BE2C (cell line): Measurements from ENCODE around the gene PEX1.
A peak's percentile ranks its signal among the peaks of the same experiment; 100 is the strongest.
"Not testable (repeated sequence)": the region's sequence is repeated elsewhere in the genome, so short reads cannot be mapped to it uniquely, and the experiment has no call there.

Experiments
- DNase-seq: peaks from one replicate; pipeline ENCODE4 v3.0.0-alpha.2; 2020
- H3K27me3 ChIP-seq: fragments of 250-450 bp; sonication (Bioruptor Pico); 2 replicates; pipeline ENCODE4 v1.5.1; 2020; ENCODE audit warnings: mild to moderate bottlenecking
- H3K36me3 ChIP-seq: fragments of 250-450 bp; sonication (Bioruptor Pico); 2 replicates; pipeline ENCODE4 v1.5.1; 2020; ENCODE audit warnings: mild to moderate bottlenecking
- H3K4me1 ChIP-seq: fragments of 250-450 bp; sonication (Bioruptor Pico); 2 replicates; pipeline ENCODE4 v1.5.1; 2020
- H3K4me3 ChIP-seq: 2 replicates; pipeline ENCODE4 v1.5.1; 2011; ENCODE audit warnings: low read depth, low read length
- H3K9me3 ChIP-seq: fragments of 250-450 bp; sonication (Bioruptor Pico); 2 replicates; pipeline ENCODE4 v1.5.1; 2020
- TF ChIP-seq, protein P1 (sequence below): IDR thresholded peaks from 2 replicates; pipeline ENCODE4 v1.5.1; 2012; ENCODE audit warnings: mild to moderate bottlenecking, low read depth, low read length

The PEX1 gene

DNA sequence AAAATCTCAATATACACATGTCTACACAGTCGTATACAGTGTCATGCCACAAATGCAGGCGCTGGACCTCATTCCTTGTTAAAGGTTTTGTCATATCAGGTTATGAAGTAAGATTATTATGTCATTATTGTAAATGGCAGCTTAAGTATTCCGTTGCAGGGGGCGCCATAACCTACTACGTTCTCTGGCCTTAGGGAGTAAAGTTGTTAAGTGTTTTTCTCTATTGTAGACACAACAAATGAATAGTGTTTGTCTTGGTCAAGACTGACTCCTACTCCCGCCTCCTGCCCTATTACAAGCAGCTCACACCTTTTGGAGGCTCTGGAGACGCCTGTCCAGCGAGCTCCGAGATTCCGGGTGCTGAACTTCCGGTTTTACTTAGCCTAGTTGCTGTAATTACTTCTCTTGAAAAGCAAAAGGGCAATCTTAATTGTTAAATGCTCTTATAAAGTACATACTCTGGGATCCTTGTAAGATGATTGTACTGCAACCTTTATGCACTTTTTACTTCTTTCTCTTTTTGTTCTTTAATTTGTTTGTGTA lies 80.0 kb downstream of the PEX1 start:
- peak; percentile 31 for DNase-seq
- TF ChIP-seq, protein P1, sequence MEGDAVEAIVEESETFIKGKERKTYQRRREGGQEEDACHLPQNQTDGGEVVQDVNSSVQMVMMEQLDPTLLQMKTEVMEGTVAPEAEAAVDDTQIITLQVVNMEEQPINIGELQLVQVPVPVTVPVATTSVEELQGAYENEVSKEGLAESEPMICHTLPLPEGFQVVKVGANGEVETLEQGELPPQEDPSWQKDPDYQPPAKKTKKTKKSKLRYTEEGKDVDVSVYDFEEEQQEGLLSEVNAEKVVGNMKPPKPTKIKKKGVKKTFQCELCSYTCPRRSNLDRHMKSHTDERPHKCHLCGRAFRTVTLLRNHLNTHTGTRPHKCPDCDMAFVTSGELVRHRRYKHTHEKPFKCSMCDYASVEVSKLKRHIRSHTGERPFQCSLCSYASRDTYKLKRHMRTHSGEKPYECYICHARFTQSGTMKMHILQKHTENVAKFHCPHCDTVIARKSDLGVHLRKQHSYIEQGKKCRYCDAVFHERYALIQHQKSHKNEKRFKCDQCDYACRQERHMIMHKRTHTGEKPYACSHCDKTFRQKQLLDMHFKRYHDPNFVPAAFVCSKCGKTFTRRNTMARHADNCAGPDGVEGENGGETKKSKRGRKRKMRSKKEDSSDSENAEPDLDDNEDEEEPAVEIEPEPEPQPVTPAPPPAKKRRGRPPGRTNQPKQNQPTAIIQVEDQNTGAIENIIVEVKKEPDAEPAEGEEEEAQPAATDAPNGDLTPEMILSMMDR, result peak; percentile 61
- Histone ChIP-seq H3K9me3 (no peaks in the 10 kb centered on the region), H3K27me3 (no peaks in the 10 kb centered on the region), H3K4me3 (peak overlapping the region; percentile 89), H3K4me1 (no peaks in the 10 kb centered on the region), H3K36me3 (peaks cover 21% of the 10 kb centered on the region)

DNA sequence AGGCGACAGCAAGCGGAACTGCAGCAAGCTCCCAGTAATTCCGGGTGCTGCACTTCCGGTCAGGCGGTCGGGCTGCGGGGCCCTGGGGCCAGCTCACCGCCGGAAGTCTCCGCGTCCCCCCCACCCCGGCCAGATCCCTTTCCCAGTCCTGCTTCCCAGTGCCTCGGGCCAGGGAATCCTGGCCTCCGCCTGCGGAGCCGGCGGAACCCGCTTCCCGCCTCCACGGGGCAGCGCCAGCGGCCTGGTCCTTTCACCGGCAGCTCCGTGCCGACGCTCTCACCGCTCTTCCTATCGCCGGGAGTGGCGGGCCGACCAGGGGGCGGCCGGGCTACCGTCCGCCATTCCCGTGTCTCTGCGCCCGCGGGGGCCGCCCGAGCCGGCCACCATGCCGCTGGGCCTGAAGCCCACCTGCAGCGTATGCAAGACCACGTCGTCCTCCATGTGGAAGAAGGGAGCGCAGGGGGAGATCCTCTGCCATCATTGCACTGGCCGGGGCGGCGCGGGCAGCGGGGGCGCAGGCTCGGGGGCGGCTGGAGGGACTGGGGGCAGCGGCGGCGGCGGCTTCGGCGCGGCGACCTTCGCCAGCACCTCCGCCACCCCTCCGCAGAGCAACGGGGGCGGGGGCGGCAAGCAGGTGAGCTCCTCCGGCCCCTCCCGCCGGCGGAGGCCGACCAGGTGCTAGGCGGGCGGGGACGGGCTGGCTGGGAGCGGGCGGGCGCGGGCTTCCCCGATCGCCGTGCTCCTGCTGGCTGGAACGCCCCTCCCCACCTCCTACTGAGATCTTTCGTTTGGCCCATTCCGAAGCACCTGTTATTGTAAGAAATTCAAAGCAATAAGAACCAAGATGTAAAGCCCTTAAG lies 80.7 kb downstream of the PEX1 start, which contains the start of gene GATAD1:
TSS of gene GATAD1 (plus strand) at position 138 of the 860 bp plus-strand sequence. CDS start at position 386, 248 bp downstream.
- peaks cover 19% of the 10 kb centered on the region for H3K36me3 ChIP-seq
- peak within 1 kb of the TSS; percentile 89 for H3K4me3 ChIP-seq
- TF ChIP-seq, protein P1, result peak; percentile 89; the same call in 1 of the 2 replicates
- DNase-seq, result peak; percentile 94
- no peaks in the 10 kb centered on the region for H3K27me3 ChIP-seq
- no peaks in the 10 kb centered on the region for H3K4me1 ChIP-seq
- H3K9me3 ChIP-seq, result no peaks in the 10 kb centered on the region

DNA sequence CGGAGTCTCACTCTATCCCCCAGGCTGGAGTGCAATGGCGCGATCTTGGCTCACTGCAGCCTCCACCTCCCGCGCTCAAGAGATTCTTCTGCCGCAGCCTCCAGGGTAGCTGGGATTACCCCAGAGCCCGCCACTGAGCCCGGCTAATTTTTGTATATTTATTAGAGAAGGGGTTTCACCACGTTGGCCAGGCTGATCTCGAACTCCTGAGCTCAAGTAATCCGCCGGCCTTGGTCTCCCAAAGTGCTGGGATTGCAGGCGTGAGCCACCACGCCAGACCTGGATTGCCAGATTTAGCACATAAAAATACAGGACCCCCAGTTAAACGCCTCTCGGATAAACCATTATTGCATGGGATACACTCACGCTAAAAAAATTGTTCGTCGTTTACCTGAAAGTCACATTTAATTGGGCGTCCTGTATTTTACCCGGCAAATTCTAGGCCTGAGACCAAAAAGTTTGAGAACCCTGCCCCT lies 81.4 kb downstream of the PEX1 start:
- Histone ChIP-seq H3K4me1 (no peaks in the 10 kb centered on the region), H3K36me3 (peaks cover 13% of the 10 kb centered on the region), H3K4me3 (peak overlapping the region; percentile 89), H3K27me3 (no peaks in the 10 kb centered on the region), H3K9me3 (no peaks in the 10 kb centered on the region)
- TF ChIP-seq, protein P1, result no peak; the same call in 1 of the 2 replicates
- DNase-seq, result no peak

DNA sequence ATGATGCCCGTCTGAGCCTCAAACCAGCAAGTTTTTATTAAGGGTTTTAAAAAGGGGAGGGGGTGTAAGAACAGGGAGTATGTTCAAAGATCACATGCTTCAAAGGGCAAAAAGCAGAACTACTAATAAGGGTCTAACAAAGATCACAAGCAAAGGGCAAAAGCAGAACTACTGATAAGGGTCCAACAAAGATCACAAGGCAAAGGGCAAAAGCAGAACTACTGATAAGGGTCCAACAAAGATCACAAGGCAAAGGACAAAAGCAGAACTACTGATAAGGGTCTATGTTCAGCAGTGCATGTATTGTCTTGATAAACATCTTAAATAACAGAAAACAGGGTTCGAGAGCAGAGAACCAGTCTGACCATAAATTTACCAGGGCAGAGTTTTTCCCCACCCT lies 85.6 kb downstream of the PEX1 start:
- DNase-seq, H3K4me3 ChIP-seq, H3K4me1 ChIP-seq, H3K27me3 ChIP-seq, H3K36me3 ChIP-seq, H3K9me3 ChIP-seq: not testable (repeated sequence)

DNA sequence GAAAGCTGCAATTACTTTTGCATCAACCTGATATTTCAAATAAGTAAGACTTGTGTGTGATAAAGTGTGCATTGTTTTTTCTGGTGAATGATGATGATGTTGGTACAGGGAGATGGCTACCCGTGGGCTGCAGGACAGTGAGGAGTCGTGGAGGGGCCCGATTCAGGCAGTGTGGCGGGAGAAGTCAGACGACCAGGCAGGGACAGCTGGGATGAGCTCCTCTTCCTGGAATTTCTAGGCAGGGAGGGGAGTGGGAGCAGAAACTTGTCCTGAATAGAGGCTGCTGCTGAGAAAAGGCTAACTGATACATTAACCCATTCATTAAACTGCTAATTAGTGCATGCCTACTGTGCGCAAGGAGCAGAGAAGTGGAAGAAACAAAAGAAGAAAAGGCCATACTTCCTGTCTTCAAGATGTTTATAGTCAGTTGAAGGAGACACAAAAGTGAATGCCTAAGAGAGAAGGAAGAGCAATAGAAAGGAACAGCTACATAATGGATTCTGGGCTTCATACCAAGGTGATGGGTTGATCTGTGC lies 90.3 kb downstream of the PEX1 start:
- Histone ChIP-seq H3K4me3 (no peak overlapping the region), H3K36me3 (no peaks in the 10 kb centered on the region), H3K4me1 (no peaks in the 10 kb centered on the region), H3K9me3 (no peaks in the 10 kb centered on the region), H3K27me3 (no peaks in the 10 kb centered on the region)
- DNase-seq, result no peak
- TF ChIP-seq, protein P1, result no peak
